Posterior cingulate gyrus (tissue), 11 donors: ENCODE results near the gene PSPN.

ENCODE experiments used
- DNase-seq, 10 donors: peaks; one replicate each; pipeline versions ENCODE4 v3.0.0 to v3.0.0-alpha.2; 2020 to 2021; ENCODE audit warnings: mixed read lengths in 3 of 10
- intact Hi-C: fragments of 100-400 bp; cut with DNase I; formaldehyde crosslinking; loops from one replicate; pipeline ENCODE4 v1.15.1; 2023

PSPN gene

GRCh38 chr19:6375411-6376010 is at the start of gene PSPN:
Gene PSPN, minus strand, starts transcription at chr19:6375933. Its CDS starts 84 bp downstream, at chr19:6375849.
- no peak for DNase-seq
- intact Hi-C loops, result no loop called here

- intact Hi-C loops, result loop anchor here (2.0 kb wide), 1 partner anchor 32 kb away; the partner anchor contains the start of gene GTF2F1
- peak; percentile 90 to 100 (median 99) for DNase-seq
Measured at GRCh38 chr19:6424939-6425731, 49.4 kb upstream of the PSPN start.

- peak in 3 of 10 donors; percentile 77 to 99 (median 98) for DNase-seq
- intact Hi-C loops, result loop anchor here (2.0 kb wide), 1 partner anchor 32 kb away; the partner anchor contains the start of gene GTF2F1
Measured at GRCh38 chr19:6424195-6424938, 48.6 kb upstream of the PSPN start, which contains the start of gene KHSRP. Gene KHSRP, minus strand, starts transcription at chr19:6424811. Its CDS starts 110 bp downstream, at chr19:6424701.

GRCh38 chr19:6423499-6424194 is 47.9 kb upstream of the PSPN start:
- no peak for DNase-seq
- intact Hi-C loops, result loop anchor here (2.0 kb wide), 1 partner anchor 31 kb away; the partner anchor contains the start of gene GTF2F1

GRCh38 chr19:6421075-6422014 is 45.6 kb upstream of the PSPN start:
- intact Hi-C loops, result no loop called here

GRCh38 chr19:6418562-6418932 is 42.8 kb upstream of the PSPN start:
- no peak for DNase-seq
- intact Hi-C loops, result loop anchor here (10.0 kb wide), 1 partner anchor 76 kb away; no protein-coding TSS in a partner anchor

More at GRCh38 chr19:6421075-6422014, 45.6 kb upstream of the PSPN start:
- peak in 2 of 10 donors; percentile 56 to 79 for DNase-seq

GRCh38 chr19:6417713-6418561 is 42.2 kb upstream of the PSPN start:
- peak in 9 of 10 donors; percentile 33 to 95 (median 61) for DNase-seq

GRCh38 chr19:6416658-6417405 is 41.1 kb upstream of the PSPN start:
- peak in 3 of 10 donors; percentile 44 to 92 (median 85) for DNase-seq
- intact Hi-C loops, result loop anchor here (10.0 kb wide), 1 partner anchor 78 kb away; no protein-coding TSS in a partner anchor

More at GRCh38 chr19:6417713-6418561, 42.2 kb upstream of the PSPN start:
- intact Hi-C loops, result loop anchor here (10.0 kb wide), 1 partner anchor 77 kb away; no protein-coding TSS in a partner anchor

GRCh38 chr19:6415591-6416190 is 40.0 kb upstream of the PSPN start:
- DNase-seq, result peak in 1 of 10 donors; percentile 68
- intact Hi-C loops, result loop anchor here (10.0 kb wide), 1 partner anchor 79 kb away; no protein-coding TSS in a partner anchor

GRCh38 chr19:6414793-6415590 is 39.3 kb upstream of the PSPN start:
- intact Hi-C loops, result loop anchor here (10.0 kb wide), 1 partner anchor 80 kb away; no protein-coding TSS in a partner anchor
- DNase-seq, result peak in 1 of 10 donors; percentile 67

GRCh38 chr19:6413721-6414643 is 38.2 kb upstream of the PSPN start:
- DNase-seq, result no peak
- intact Hi-C loops, result loop anchor here (10.0 kb wide), 1 partner anchor 81 kb away; no protein-coding TSS in a partner anchor

GRCh38 chr19:6413291-6413690 is 37.6 kb upstream of the PSPN start:
- intact Hi-C loops, result loop anchor here (10.0 kb wide), 1 partner anchor 82 kb away; no protein-coding TSS in a partner anchor
- DNase-seq, result no peak

- intact Hi-C loops, result loop anchor here (10.0 kb wide), 1 partner anchor 82 kb away; no protein-coding TSS in a partner anchor
- peak in 1 of 10 donors; percentile 85 for DNase-seq
Measured at GRCh38 chr19:6412447-6413091, 36.8 kb upstream of the PSPN start.

- intact Hi-C loops, result loop anchor here (10.0 kb wide), 1 partner anchor 83 kb away; no protein-coding TSS in a partner anchor
- DNase-seq, result no peak
Measured at GRCh38 chr19:6412061-6412446, 36.3 kb upstream of the PSPN start.
